Medulla oblongata (tissue), 1 donor: ENCODE data around the gene ADGRB3.

Source experiments
- DNase-seq: peaks from one replicate; pipeline ENCODE4 v3.0.0-alpha.2; 2015; ENCODE audit errors: extremely low spot score

Gene ADGRB3

GRCh38 chr6:69026715-69027114 is 391.6 kb downstream of the ADGRB3 start:
- DNase-seq = no peak

GRCh38 chr6:69027861-69028260 is 392.8 kb downstream of the ADGRB3 start:
- no peak for DNase-seq

GRCh38 chr6:69038841-69039240 is 403.8 kb downstream of the ADGRB3 start:
- no peak for DNase-seq

GRCh38 chr6:69042297-69042696 is 407.2 kb downstream of the ADGRB3 start:
- no peak for DNase-seq

GRCh38 chr6:69044534-69044933 is 409.5 kb downstream of the ADGRB3 start:
- DNase-seq = no peak

- no peak for DNase-seq
Observed at GRCh38 chr6:69059413-69059812, 424.3 kb downstream of the ADGRB3 start.

GRCh38 chr6:69061066-69061465 is 426.0 kb downstream of the ADGRB3 start:
- DNase-seq = no peak

GRCh38 chr6:69063401-69063800 is 428.3 kb downstream of the ADGRB3 start:
- DNase-seq = no peak

- DNase-seq = no peak
Observed at GRCh38 chr6:69064226-69064625, 429.1 kb downstream of the ADGRB3 start.

- no peak for DNase-seq
Observed at GRCh38 chr6:69069881-69070280, 434.8 kb downstream of the ADGRB3 start.

- DNase-seq = no peak
Observed at GRCh38 chr6:69072796-69073195, 437.7 kb downstream of the ADGRB3 start.

- DNase-seq = no peak
Observed at GRCh38 chr6:69084746-69085335, 449.8 kb downstream of the ADGRB3 start.

GRCh38 chr6:69086689-69087088 is 451.6 kb downstream of the ADGRB3 start:
- no peak for DNase-seq

- DNase-seq = no peak
Observed at GRCh38 chr6:69089539-69089938, 454.5 kb downstream of the ADGRB3 start.

- no peak for DNase-seq
Observed at GRCh38 chr6:69090132-69090531, 455.1 kb downstream of the ADGRB3 start.

- DNase-seq = no peak
Observed at GRCh38 chr6:69096681-69097080, 461.6 kb downstream of the ADGRB3 start.

GRCh38 chr6:69097948-69098347 is 462.9 kb downstream of the ADGRB3 start:
- no peak for DNase-seq

- DNase-seq = no peak
Observed at GRCh38 chr6:69098910-69099309, 463.8 kb downstream of the ADGRB3 start.

GRCh38 chr6:69100772-69101171 is 465.7 kb downstream of the ADGRB3 start:
- DNase-seq = no peak

- DNase-seq = no peak
Observed at GRCh38 chr6:69102416-69102815, 467.3 kb downstream of the ADGRB3 start.

- DNase-seq = no peak
Observed at GRCh38 chr6:69105288-69105687, 470.2 kb downstream of the ADGRB3 start.

- DNase-seq = no peak
Observed at GRCh38 chr6:69106511-69106910, 471.4 kb downstream of the ADGRB3 start.

GRCh38 chr6:69111301-69111700 is 476.2 kb downstream of the ADGRB3 start:
- no peak for DNase-seq

- no peak for DNase-seq
Observed at GRCh38 chr6:69116658-69117057, 481.6 kb downstream of the ADGRB3 start.
